ENCODE results near the gene DNAH17. TPM values are rescaled to one million over a fixed set of nuclear protein-coding genes. Genes with fewer than 3 reads are reported as not detected.
A peak's percentile ranks its signal among the peaks of the same experiment; 100 is the strongest.

DNAH17 gene
- total RNA-seq, 1 experiment from 2014 or later, result 0.69 TPM

DNA sequence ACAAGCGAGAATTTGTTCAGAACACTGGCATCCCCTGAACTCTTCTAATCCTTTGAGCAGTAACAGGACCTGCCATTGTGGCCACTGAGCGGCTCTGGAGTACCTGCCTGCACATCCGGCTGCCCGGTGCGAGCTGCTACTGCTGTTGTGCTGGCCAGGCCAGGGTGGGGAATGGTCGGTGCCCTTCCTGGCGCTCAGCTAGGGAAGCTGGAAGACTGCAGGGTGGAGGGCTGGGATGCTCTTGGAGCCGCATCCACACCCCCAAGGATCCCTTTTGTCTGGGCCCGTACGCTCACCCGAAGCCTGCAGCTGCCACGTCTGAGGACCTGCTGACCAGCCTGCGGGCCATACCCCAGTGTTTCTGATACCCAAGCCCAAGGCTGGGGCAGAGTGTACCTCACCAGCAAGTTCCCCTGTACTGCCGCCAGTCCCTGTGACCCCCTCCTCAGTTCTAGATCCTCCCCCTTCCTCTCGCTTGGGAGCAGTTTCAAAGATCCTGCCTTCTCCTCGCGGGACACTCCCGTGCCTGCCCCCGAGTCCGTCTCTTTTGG, 149.1 kb downstream of the DNAH17 start:
- Histone ChIP-seq H3K9me2 (ENCODE audit: insufficient read depth) (no peaks in the 10 kb centered on the region), H3K4me1 (ENCODE audit: control insufficient read depth in 1 of 2, insufficient read depth in 2 of 2, low read length in 2 of 2) (no peaks in the 10 kb centered on the region), H3K79me2 (ENCODE audit: insufficient read depth, low read length) (peaks cover 3% of the 10 kb centered on the region; the same call in 1 of the 2 replicates), H3K27me3 (ENCODE audit: insufficient read depth, low read length) (no peaks in the 10 kb centered on the region), H3K9me3 (ENCODE audit: control insufficient read depth in 1 of 2, insufficient read depth in 1 of 2, low read depth in 1 of 2, low read length in 2 of 2) (no peaks in the 10 kb centered on the region), H3K4me3 (replicated peaks in 1 of 2; ENCODE audit: low read depth in 1 of 2, low read length in 2 of 2) (no peak overlapping the region), H2AFZ (ENCODE audit: low read depth, low read length, poor library complexity, severe bottlenecking) (no peak overlapping the region), H3K36me3 (ENCODE audit: control insufficient read depth in 1 of 2, insufficient read depth in 2 of 2, low read length in 2 of 2) (peaks cover 22 to 38% of the 10 kb centered on the region in 2 experiments; a peak in 3 of 4 replicates), H3K4me2 (ENCODE audit: low read length) (no peak overlapping the region), H3K9ac (ENCODE audit: low read length) (no peak overlapping the region), H3K27ac (ENCODE audit: low read depth, low read length) (no peak overlapping the region), H4K20me1 (ENCODE audit: insufficient read depth) (no peaks in the 10 kb centered on the region)
- DNase-seq (ENCODE audit: low read depth, low spot score), result no peak
- peak; percentile 11; the same call in 1 of the 2 replicates for ATAC-seq
- ChIA-PET POLR2A (no interaction called here), CTCF (no interaction called here), RAD21 (ENCODE audit: low non-redundant PET in 1 of 2, low total read pairs in 2 of 2, uncharacterized antibody in 2 of 2, unreplicated experiment in 2 of 2) (no interaction called here)
- no peak for TF ChIP-seq FOSL1 (IDR thresholded peaks at IDR 0.05; ENCODE audit: low read depth)
- intact Hi-C loops (cut with micrococcal nuclease), result loop anchor here (10.0 kb wide), 2 partner anchors 313 to 343 kb away; no protein-coding TSS in a partner anchor
- TSS peak; percentile 28 for BruUV-seq (replicated peaks)

DNA sequence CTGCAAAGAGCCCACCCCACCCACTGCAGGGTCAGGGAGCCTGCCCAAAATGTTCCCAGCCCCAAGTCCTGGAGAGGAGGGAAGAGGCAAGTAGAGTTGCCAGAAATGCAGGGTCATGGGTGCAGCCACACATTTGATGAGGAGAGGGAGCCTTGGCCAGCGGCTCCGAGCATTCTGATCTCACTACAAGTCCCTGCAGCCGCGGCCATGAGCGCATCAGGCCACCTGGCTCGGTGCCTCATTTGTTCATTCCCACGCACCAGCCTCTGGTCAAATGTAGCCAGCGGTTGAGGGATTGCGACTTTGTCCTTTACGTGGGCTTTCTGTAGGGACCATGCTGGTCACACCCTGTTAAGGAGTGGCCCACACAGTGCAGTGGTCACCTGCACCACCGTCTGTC, 150.1 kb downstream of the DNAH17 start:
- Histone ChIP-seq H3K9me3 (ENCODE audit: control insufficient read depth in 1 of 2, insufficient read depth in 1 of 2, low read depth in 1 of 2, low read length in 2 of 2) (no peaks in the 10 kb centered on the region), H3K4me1 (ENCODE audit: control insufficient read depth in 1 of 2, insufficient read depth in 2 of 2, low read length in 2 of 2) (no peaks in the 10 kb centered on the region), H3K4me2 (ENCODE audit: low read length) (no peak overlapping the region), H4K20me1 (ENCODE audit: insufficient read depth) (no peaks in the 10 kb centered on the region), H3K27ac (ENCODE audit: low read depth, low read length) (no peak overlapping the region), H3K9ac (ENCODE audit: low read length) (no peak overlapping the region), H3K9me2 (ENCODE audit: insufficient read depth) (no peaks in the 10 kb centered on the region), H3K79me2 (ENCODE audit: insufficient read depth, low read length) (peaks cover 8% of the 10 kb centered on the region; the same call in 1 of the 2 replicates), H3K36me3 (ENCODE audit: control insufficient read depth in 1 of 2, insufficient read depth in 2 of 2, low read length in 2 of 2) (peaks cover 24 to 42% of the 10 kb centered on the region in 2 experiments; a peak in 3 of 4 replicates), H2AFZ (ENCODE audit: low read depth, low read length, poor library complexity, severe bottlenecking) (no peak overlapping the region), H3K4me3 (replicated peaks in 1 of 2; ENCODE audit: low read depth in 1 of 2, low read length in 2 of 2) (no peak overlapping the region), H3K27me3 (ENCODE audit: insufficient read depth, low read length) (no peaks in the 10 kb centered on the region)
- TF ChIP-seq FOSL1 (IDR thresholded peaks at IDR 0.05; ENCODE audit: low read depth) (no peak), YY1 (IDR thresholded peaks at IDR 0.05; ENCODE audit: extremely low read depth, insufficient replicate concordance, low read depth, low read length) (no peak), EZH2phosphoT487 (IDR thresholded peaks at IDR 0.05; ENCODE audit: borderline replicate concordance) (no peak), ATF3 (IDR thresholded peaks at IDR 0.05) (no peak), EZH2 (IDR thresholded peaks at IDR 0.05) (no peak), POLR2AphosphoS5 (IDR thresholded peaks at IDR 0.05; ENCODE audit: low read depth, low read length) (no peak), ZNF274 (IDR thresholded peaks at IDR 0.05; ENCODE audit: low read depth, low read length) (no peak), ELF1 (IDR thresholded peaks at IDR 0.05; ENCODE audit: borderline replicate concordance, low read depth) (no peak), POLR2A (IDR thresholded peaks at IDR 0.05; ENCODE audit: borderline replicate concordance, extremely low read depth, insufficient read depth, insufficient read length) (no peak), SRF (IDR thresholded peaks at IDR 0.05; ENCODE audit: low read depth) (no peak), ZFX (IDR thresholded peaks at IDR 0.05) (no peak), CEBPB (IDR thresholded peaks at IDR 0.05; ENCODE audit: low read depth) (no peak), EGR1 (IDR thresholded peaks at IDR 0.05; ENCODE audit: low read depth) (no peak), CBX3 (IDR thresholded peaks at IDR 0.05; ENCODE audit: low read depth) (no peak), MAX (IDR thresholded peaks at IDR 0.05) (no peak), JUND (IDR thresholded peaks at IDR 0.05) (no peak), SP1 (IDR thresholded peaks at IDR 0.05; ENCODE audit: low read depth) (no peak)
- TF ChIP-seq, protein P1, sequence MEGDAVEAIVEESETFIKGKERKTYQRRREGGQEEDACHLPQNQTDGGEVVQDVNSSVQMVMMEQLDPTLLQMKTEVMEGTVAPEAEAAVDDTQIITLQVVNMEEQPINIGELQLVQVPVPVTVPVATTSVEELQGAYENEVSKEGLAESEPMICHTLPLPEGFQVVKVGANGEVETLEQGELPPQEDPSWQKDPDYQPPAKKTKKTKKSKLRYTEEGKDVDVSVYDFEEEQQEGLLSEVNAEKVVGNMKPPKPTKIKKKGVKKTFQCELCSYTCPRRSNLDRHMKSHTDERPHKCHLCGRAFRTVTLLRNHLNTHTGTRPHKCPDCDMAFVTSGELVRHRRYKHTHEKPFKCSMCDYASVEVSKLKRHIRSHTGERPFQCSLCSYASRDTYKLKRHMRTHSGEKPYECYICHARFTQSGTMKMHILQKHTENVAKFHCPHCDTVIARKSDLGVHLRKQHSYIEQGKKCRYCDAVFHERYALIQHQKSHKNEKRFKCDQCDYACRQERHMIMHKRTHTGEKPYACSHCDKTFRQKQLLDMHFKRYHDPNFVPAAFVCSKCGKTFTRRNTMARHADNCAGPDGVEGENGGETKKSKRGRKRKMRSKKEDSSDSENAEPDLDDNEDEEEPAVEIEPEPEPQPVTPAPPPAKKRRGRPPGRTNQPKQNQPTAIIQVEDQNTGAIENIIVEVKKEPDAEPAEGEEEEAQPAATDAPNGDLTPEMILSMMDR (IDR thresholded peaks at IDR 0.05 in 2 of 3, conservative IDR thresholded peaks at IDR 0.05 in 1 of 3; ENCODE audit: borderline replicate concordance in 1 of 3, insufficient read depth in 1 of 3, low read depth in 2 of 3, low read length in 2 of 3), result no peak
- DNase-seq (ENCODE audit: low read depth, low spot score) (no peak), ATAC-seq (no peak)
- POLR2A ChIA-PET, result no interaction called here
- intact Hi-C loops (cut with micrococcal nuclease), result loop anchor here (10.0 kb wide), 2 partner anchors 312 to 342 kb away; no protein-coding TSS in a partner anchor
- no TSS peak for BruUV-seq (replicated peaks)
- CTCF ChIA-PET, result no interaction called here
- RAD21 ChIA-PET (ENCODE audit: low non-redundant PET in 1 of 2, low total read pairs in 2 of 2, uncharacterized antibody in 2 of 2, unreplicated experiment in 2 of 2), result no interaction called here

Data from HCT116 (cell line).